ENCODE measurements around the gene RAD23A.
A peak's percentile ranks its signal among the peaks of the same experiment; 100 is the strongest.
"Not testable (repeated sequence)": the region's sequence is repeated elsewhere in the genome, so short reads cannot be mapped to it uniquely, and the experiment has no call there.

RAD23A gene

GRCh38 chr19:12974301-12975220, 28.9 kb downstream of the RAD23A start:
- no peak overlapping the region for H3K27ac ChIP-seq (ENCODE audit: low read length, poor library complexity, severe bottlenecking)
- H3K4me1 ChIP-seq (ENCODE audit: control insufficient read depth, insufficient read depth, low read depth, low read length): peaks cover 2% of the 10 kb centered on the region

GRCh38 chr19:12975221-12975741, 29.6 kb downstream of the RAD23A start:
- H3K9ac ChIP-seq (ENCODE audit: low read length): no peak overlapping the region
- H3K79me1 ChIP-seq (replicated peaks; ENCODE audit: low read length, poor library complexity, severe bottlenecking): no peaks in the 10 kb centered on the region
- no peak overlapping the region for H3K27ac ChIP-seq (ENCODE audit: low read length, poor library complexity, severe bottlenecking)
- H3K4me2 ChIP-seq (ENCODE audit: low read length, poor library complexity, severe bottlenecking): no peak overlapping the region
- no peak overlapping the region for H2BK120ac ChIP-seq (ENCODE audit: low read depth, low read length)
- H3K36me3 ChIP-seq (ENCODE audit: control insufficient read depth in 1 of 2, insufficient read depth in 2 of 2, low read depth in 1 of 2, low read length in 2 of 2): no peaks in the 10 kb centered on the region
- H3K9me3 ChIP-seq (ENCODE audit: control insufficient read depth, low read length): no peaks in the 10 kb centered on the region
- no peak overlapping the region for H4K8ac ChIP-seq (ENCODE audit: low read length)
- H2BK12ac ChIP-seq (ENCODE audit: low read length in 2 of 2): no peak overlapping the region
- no peak overlapping the region for H3K4ac ChIP-seq (ENCODE audit: low read depth in 1 of 2, low read length in 2 of 2)
- no peak overlapping the region for H3K23ac ChIP-seq (ENCODE audit: low read length in 2 of 2)
- WGBS: 85% methylated on average over 17 of the region's 17 CpGs
- no peak overlapping the region for H2AK5ac ChIP-seq (ENCODE audit: low read length, severe bottlenecking)
- no peak overlapping the region for H3K4me3 ChIP-seq (ENCODE audit: insufficient read depth in 1 of 2, low read depth in 1 of 2, low read length in 2 of 2)
- no peak overlapping the region for H2AFZ ChIP-seq (ENCODE audit: low read depth, low read length)
- no peak overlapping the region for H2BK15ac ChIP-seq (ENCODE audit: low read depth, poor library complexity, severe bottlenecking)
- no peak overlapping the region for H3K14ac ChIP-seq (ENCODE audit: low read length in 2 of 2)
- no peak overlapping the region for H4K91ac ChIP-seq (ENCODE audit: low read length)
- no peaks in the 10 kb centered on the region for H3K4me1 ChIP-seq (ENCODE audit: control insufficient read depth, insufficient read depth, low read depth, low read length)
- H3K27me3 ChIP-seq (ENCODE audit: control insufficient read depth in 1 of 2, insufficient read depth in 1 of 2, low read length in 2 of 2): peaks cover 0 to 8% of the 10 kb centered on the region in 2 experiments
- no peak for DNase-seq
- no peak overlapping the region for H3K18ac ChIP-seq (ENCODE audit: low read depth in 1 of 2, low read length in 2 of 2)
- no peak overlapping the region for H2BK5ac ChIP-seq (ENCODE audit: low read depth, low read length, poor library complexity, severe bottlenecking)

More at GRCh38 chr19:12974301-12975220, 28.9 kb downstream of the RAD23A start:
- Histone ChIP-seq H3K27me3 (ENCODE audit: control insufficient read depth in 1 of 2, insufficient read depth in 1 of 2, low read length in 2 of 2) (peaks cover 0 to 3% of the 10 kb centered on the region in 2 experiments), H3K4me2 (ENCODE audit: low read length, poor library complexity, severe bottlenecking) (no peak overlapping the region), H3K4me3 (ENCODE audit: insufficient read depth in 1 of 2, low read depth in 1 of 2, low read length in 2 of 2) (no peak overlapping the region), H3K14ac (ENCODE audit: low read length in 2 of 2) (no peak overlapping the region), H3K9ac (ENCODE audit: low read length) (peak overlapping the region; percentile 41), H3K9me3 (ENCODE audit: control insufficient read depth, low read length) (no peaks in the 10 kb centered on the region), H4K8ac (ENCODE audit: low read length) (no peak overlapping the region), H3K36me3 (ENCODE audit: control insufficient read depth in 1 of 2, insufficient read depth in 2 of 2, low read depth in 1 of 2, low read length in 2 of 2) (no peaks in the 10 kb centered on the region), H2BK12ac (ENCODE audit: low read length in 2 of 2) (no peak overlapping the region), H2AK5ac (ENCODE audit: low read length, severe bottlenecking) (no peak overlapping the region), H4K91ac (ENCODE audit: low read length) (peak overlapping the region; percentile 49), H2BK15ac (ENCODE audit: low read depth, poor library complexity, severe bottlenecking) (no peak overlapping the region), H2BK5ac (ENCODE audit: low read depth, low read length, poor library complexity, severe bottlenecking) (no peak overlapping the region), H3K4ac (ENCODE audit: low read depth in 1 of 2, low read length in 2 of 2) (no peak overlapping the region), H3K79me1 (replicated peaks; ENCODE audit: low read length, poor library complexity, severe bottlenecking) (no peaks in the 10 kb centered on the region), H3K23ac (ENCODE audit: low read length in 2 of 2) (no peak overlapping the region), H3K18ac (ENCODE audit: low read depth in 1 of 2, low read length in 2 of 2) (no peak overlapping the region), H2BK120ac (ENCODE audit: low read depth, low read length) (no peak overlapping the region), H2AFZ (ENCODE audit: low read depth, low read length) (no peak overlapping the region)
- DNase-seq: no peak
- 68% methylated on average over 17 of the region's 19 CpGs for WGBS

- H2BK120ac ChIP-seq (ENCODE audit: low read depth, low read length); H2BK5ac ChIP-seq (ENCODE audit: low read depth, low read length, poor library complexity, severe bottlenecking); H3K9ac ChIP-seq (ENCODE audit: low read length); H2AFZ ChIP-seq (ENCODE audit: low read depth, low read length); H3K4me1 ChIP-seq (ENCODE audit: control insufficient read depth, insufficient read depth, low read depth, low read length); H3K9me3 ChIP-seq (ENCODE audit: control insufficient read depth, low read length); H3K27me3 ChIP-seq (ENCODE audit: control insufficient read depth in 1 of 2, insufficient read depth in 1 of 2, low read length in 2 of 2); H4K91ac ChIP-seq (ENCODE audit: low read length); H2BK12ac ChIP-seq (ENCODE audit: low read length in 2 of 2); H3K4ac ChIP-seq (ENCODE audit: low read depth in 1 of 2, low read length in 2 of 2); H3K18ac ChIP-seq (ENCODE audit: low read depth in 1 of 2, low read length in 2 of 2); H2AK5ac ChIP-seq (ENCODE audit: low read length, severe bottlenecking); H3K23ac ChIP-seq (ENCODE audit: low read length in 2 of 2); DNase-seq; H3K14ac ChIP-seq (ENCODE audit: low read length in 2 of 2); H3K27ac ChIP-seq (ENCODE audit: low read length, poor library complexity, severe bottlenecking); H3K4me3 ChIP-seq (ENCODE audit: insufficient read depth in 1 of 2, low read depth in 1 of 2, low read length in 2 of 2); H3K36me3 ChIP-seq (ENCODE audit: control insufficient read depth in 1 of 2, insufficient read depth in 2 of 2, low read depth in 1 of 2, low read length in 2 of 2); H4K8ac ChIP-seq (ENCODE audit: low read length); H3K79me1 ChIP-seq (replicated peaks; ENCODE audit: low read length, poor library complexity, severe bottlenecking); H2BK15ac ChIP-seq (ENCODE audit: low read depth, poor library complexity, severe bottlenecking); H3K4me2 ChIP-seq (ENCODE audit: low read length, poor library complexity, severe bottlenecking): not testable (repeated sequence)
- 90% methylated on average over 7 of the region's 7 CpGs for WGBS
These were observed 30.4 kb downstream of the RAD23A start for GRCh38 chr19:12976109-12976508.

GRCh38 chr19:12979974-12980373, 34.3 kb downstream of the RAD23A start:
- Histone ChIP-seq H3K27ac (ENCODE audit: low read length, poor library complexity, severe bottlenecking) (no peak overlapping the region), H3K4me2 (ENCODE audit: low read length, poor library complexity, severe bottlenecking) (no peak overlapping the region), H2BK120ac (ENCODE audit: low read depth, low read length) (no peak overlapping the region), H3K27me3 (ENCODE audit: control insufficient read depth in 1 of 2, insufficient read depth in 1 of 2, low read length in 2 of 2) (peaks cover 0 to 38% of the 10 kb centered on the region in 2 experiments), H2BK5ac (ENCODE audit: low read depth, low read length, poor library complexity, severe bottlenecking) (no peak overlapping the region), H2BK12ac (ENCODE audit: low read length in 2 of 2) (no peak overlapping the region), H3K23ac (ENCODE audit: low read length in 2 of 2) (no peak overlapping the region), H4K91ac (ENCODE audit: low read length) (no peak overlapping the region), H2AFZ (ENCODE audit: low read depth, low read length) (no peak overlapping the region), H3K14ac (ENCODE audit: low read length in 2 of 2) (no peak overlapping the region), H2BK15ac (ENCODE audit: low read depth, poor library complexity, severe bottlenecking) (no peak overlapping the region), H3K4me1 (ENCODE audit: control insufficient read depth, insufficient read depth, low read depth, low read length) (peaks cover under 1% of the 10 kb centered on the region), H3K9ac (ENCODE audit: low read length) (no peak overlapping the region), H3K79me1 (replicated peaks; ENCODE audit: low read length, poor library complexity, severe bottlenecking) (no peaks in the 10 kb centered on the region), H3K18ac (ENCODE audit: low read depth in 1 of 2, low read length in 2 of 2) (no peak overlapping the region), H3K9me3 (ENCODE audit: control insufficient read depth, low read length) (no peaks in the 10 kb centered on the region), H3K4me3 (ENCODE audit: insufficient read depth in 1 of 2, low read depth in 1 of 2, low read length in 2 of 2) (no peak overlapping the region), H2AK5ac (ENCODE audit: low read length, severe bottlenecking) (no peak overlapping the region), H3K4ac (ENCODE audit: low read depth in 1 of 2, low read length in 2 of 2) (no peak overlapping the region), H4K8ac (ENCODE audit: low read length) (no peak overlapping the region), H3K36me3 (ENCODE audit: control insufficient read depth in 1 of 2, insufficient read depth in 2 of 2, low read depth in 1 of 2, low read length in 2 of 2) (no peaks in the 10 kb centered on the region)
- DNase-seq: no peak
- WGBS: 95% methylated on average over 3 of the region's 3 CpGs
